H1 (cell line): ENCODE data around the gene PKP3. TPM values are rescaled to one million over a fixed set of nuclear protein-coding genes. Genes with fewer than 3 reads are reported as not detected.

ENCODE experiments used
- CTCF ChIA-PET: fragments of 300-600 bp; sonication (Branson Sonifier 250); formaldehyde crosslinking; loops from one replicate; lab custom pipeline; 2021; ENCODE audit not compliant: partially characterized antibody; lab: Charles Lee
- POLR2A ChIA-PET: fragments of 300-600 bp; sonication (Branson Sonifier 250); formaldehyde crosslinking; loops from one replicate; lab custom pipeline; 2021; ENCODE audit warnings: inconsistent platforms; ENCODE audit not compliant: partially characterized antibody; lab: Charles Lee
- DNase-seq, 2 experiments: peaks; one replicate each; pipeline versions ENCODE4 v3.0.0 to v3.0.0-alpha.2; 2010 to 2022; ENCODE audit warnings: low spot score in 2 of 2, low read depth in 1 of 2, mixed read lengths in 1 of 2
- FAIRE-seq: peaks from 2 replicates; lab custom pipeline; 2011; peaks lifted over from hg19 to GRCh38; lab: Jason Lieb, UNC
- H2AFZ ChIP-seq: 2 replicates; pipeline ENCODE4 v1.8.1; 2012; ENCODE audit warnings: low read length, inconsistent platforms
- H2AK5ac ChIP-seq: 2 replicates; pipeline ENCODE4 v1.6.1; 2013; ENCODE audit warnings: low read depth, low read length
- H2BK120ac ChIP-seq: replicated peaks from 2 replicates; pipeline ENCODE3; 2013; ENCODE audit warnings: low read depth, low read length, inconsistent platforms
- H2BK12ac ChIP-seq: 2 replicates; pipeline ENCODE4 v1.6.1; 2013; ENCODE audit warnings: low read depth, low read length
- H2BK15ac ChIP-seq: 2 replicates; pipeline ENCODE4 v1.6.1; 2013; ENCODE audit warnings: low read length
- H2BK20ac ChIP-seq: 2 replicates; pipeline ENCODE4 v1.6.1; 2013; ENCODE audit warnings: low read length
- H2BK5ac ChIP-seq: 2 replicates; pipeline ENCODE4 v1.6.1; 2013; ENCODE audit warnings: low read depth, low read length
- H3K14ac ChIP-seq: 2 replicates; pipeline ENCODE4 v1.6.1; 2013; ENCODE audit warnings: inconsistent platforms; ENCODE audit not compliant: insufficient read length
- H3K18ac ChIP-seq: 2 replicates; pipeline ENCODE4 v1.6.1; 2013; ENCODE audit warnings: low read length; ENCODE audit errors: extremely low read depth
- H3K23ac ChIP-seq: 2 replicates; pipeline ENCODE4 v1.6.1; 2013; ENCODE audit warnings: inconsistent platforms; ENCODE audit not compliant: insufficient read length
- H3K23me2 ChIP-seq: 2 replicates; pipeline ENCODE4 v1.6.1; 2013; ENCODE audit warnings: low read depth, low read length
- H3K27ac ChIP-seq: 2 replicates; pipeline ENCODE4 v1.6.1; 2011; ENCODE audit warnings: low read depth, low read length, inconsistent platforms
- H3K27me3 ChIP-seq, 4 experiments: replicated peaks in 1 of 4; 1 replicate in 1 of 4; 2 replicates in 3 of 4; pipeline versions ENCODE4 v1.6.1 to v1.8.1; 2011 to 2013; ENCODE audit warnings: low read length in 3 of 4, mild to moderate bottlenecking in 3 of 4, inconsistent platforms in 2 of 4, mixed read lengths in 2 of 4, moderate library complexity in 1 of 4; ENCODE audit not compliant: control insufficient read depth in 3 of 4, insufficient read depth in 3 of 4; ENCODE audit errors: extremely low read depth in 1 of 4
- H3K36me3 ChIP-seq, 4 experiments: 2 replicates each; pipeline versions ENCODE4 v1.6.1 to v1.8.1; 2011 to 2013; ENCODE audit warnings: mild to moderate bottlenecking in 4 of 4, low read length in 3 of 4, moderate library complexity in 2 of 4, control low read depth in 1 of 4, inconsistent platforms in 1 of 4; ENCODE audit not compliant: insufficient read depth in 4 of 4, control insufficient read depth in 2 of 4
- H3K4ac ChIP-seq: replicated peaks from 2 replicates; pipeline ENCODE3; 2013; ENCODE audit warnings: low read length, low read depth, mixed read lengths, inconsistent platforms; ENCODE audit not compliant: insufficient read length
- H3K4me1 ChIP-seq, 4 experiments: replicated peaks in 1 of 4; 1 replicate in 1 of 4; 2 replicates in 3 of 4; pipeline versions ENCODE4 v1.6.1 to v1.8.1; 2011 to 2013; ENCODE audit warnings: low read length in 3 of 4, inconsistent platforms in 2 of 4, mixed read lengths in 1 of 4; ENCODE audit not compliant: insufficient read depth in 4 of 4, control insufficient read depth in 3 of 4
- H3K4me2 ChIP-seq, 2 experiments: 2 replicates each; pipeline versions ENCODE4 v1.6.1 to v1.8.1; 2011 to 2013; ENCODE audit warnings: low read depth in 2 of 2, low read length in 2 of 2, control low read depth in 1 of 2, inconsistent platforms in 1 of 2, mild to moderate bottlenecking in 1 of 2; ENCODE audit not compliant: insufficient read depth in 1 of 2
- H3K4me3 ChIP-seq, 4 experiments: fragments of 200-600, 300-600 bp in 1 of 4; sonication (generic), shearing (Covaris generic), sonication (Bioruptor Twin) in 1 of 4; 2 replicates each; pipeline versions ENCODE4 v1.5.1 to v1.8.1; 2011 to 2016; ENCODE audit warnings: low read length in 4 of 4, low read depth in 3 of 4, control low read depth in 2 of 4, inconsistent platforms in 2 of 4, mild to moderate bottlenecking in 2 of 4, mixed read lengths in 1 of 4, moderate library complexity in 1 of 4; ENCODE audit not compliant: insufficient read depth in 2 of 4; ENCODE audit errors: extremely low read depth in 1 of 4
- H3K56ac ChIP-seq: replicated peaks from 2 replicates; pipeline ENCODE3; 2013; ENCODE audit warnings: low read depth, mild to moderate bottlenecking, mixed read lengths, low read length, inconsistent platforms; ENCODE audit not compliant: insufficient read length
- H3K79me1 ChIP-seq: 2 replicates; pipeline ENCODE4 v1.6.1; 2013; ENCODE audit warnings: low read depth, low read length, control low read depth
- H3K79me2 ChIP-seq, 2 experiments: 2 replicates each; pipeline versions ENCODE4 v1.6.1 to v1.8.1; 2012 to 2013; ENCODE audit warnings: low read length in 2 of 2, mild to moderate bottlenecking in 2 of 2, inconsistent platforms in 1 of 2; ENCODE audit not compliant: insufficient read depth in 2 of 2, control insufficient read depth in 1 of 2
- H3K9ac ChIP-seq, 4 experiments: replicated peaks in 1 of 4; 1 replicate in 1 of 4; 2 replicates in 3 of 4; pipeline versions ENCODE4 v1.6.1 to v1.8.1; 2011 to 2013; ENCODE audit warnings: low read depth in 3 of 4, low read length in 3 of 4, control low read depth in 2 of 4, mild to moderate bottlenecking in 2 of 4, moderate library complexity in 2 of 4, inconsistent platforms in 1 of 4; ENCODE audit errors: extremely low read depth in 1 of 4
- H3K9me3 ChIP-seq, 2 experiments: 2 replicates each; pipeline versions ENCODE4 v1.6.1 to v1.8.1; 2012 to 2013; ENCODE audit warnings: mild to moderate bottlenecking in 2 of 2, moderate library complexity in 2 of 2, control low read depth in 1 of 2, inconsistent platforms in 1 of 2, low read depth in 1 of 2, low read length in 1 of 2, mixed read lengths in 1 of 2; ENCODE audit not compliant: insufficient read depth in 2 of 2
- H4K20me1 ChIP-seq, 2 experiments: replicated peaks in 1 of 2; 2 replicates each; pipeline versions ENCODE3 to v1.8.1; 2011 to 2013; ENCODE audit warnings: inconsistent platforms in 2 of 2, low read length in 2 of 2, mild to moderate bottlenecking in 1 of 2; ENCODE audit not compliant: insufficient read depth in 2 of 2, control insufficient read depth in 1 of 2
- H4K5ac ChIP-seq: 2 replicates; pipeline ENCODE4 v1.6.1; 2013; ENCODE audit warnings: low read length, low read depth, mixed read lengths, inconsistent platforms; ENCODE audit not compliant: insufficient read length
- H4K8ac ChIP-seq: 2 replicates; pipeline ENCODE4 v1.8.0; 2013; ENCODE audit warnings: mild to moderate bottlenecking, moderate library complexity, low read length, inconsistent platforms; ENCODE audit not compliant: insufficient read depth; ENCODE audit errors: extremely low read depth
- H4K91ac ChIP-seq: replicated peaks from 2 replicates; pipeline ENCODE3; 2013; ENCODE audit warnings: low read length, mixed read lengths, inconsistent platforms; ENCODE audit not compliant: insufficient read length
- ATF2 ChIP-seq: IDR thresholded peaks from 2 replicates; pipeline ENCODE4 v1.6.1; 2012; ENCODE audit warnings: low read length, inconsistent platforms
- CBX8 ChIP-seq: fragments of 300-800, 300-1000 bp; sonication (generic); IDR thresholded peaks from 2 replicates; pipeline ENCODE4 v1.7.1; 2016; ENCODE audit warnings: low read depth, low read length, borderline replicate concordance
- CHD1 ChIP-seq: IDR thresholded peaks from 2 replicates; pipeline ENCODE4 v1.6.1; 2012; ENCODE audit warnings: low read depth, low read length, improper control_type of control experiment
- SUZ12 ChIP-seq: fragments of 200-600 bp; sonication (generic); IDR thresholded peaks from 2 replicates; pipeline ENCODE4 v1.6.1; 2012; ENCODE audit warnings: mild to moderate bottlenecking, inconsistent platforms, low read length, moderate library complexity, mixed read lengths
- TAF1 ChIP-seq: IDR thresholded peaks from 2 replicates; pipeline ENCODE4 v1.6.1; 2011; ENCODE audit warnings: mild to moderate bottlenecking, low read depth, low read length
- TCF12 ChIP-seq: IDR thresholded peaks from 2 replicates; pipeline ENCODE4 v1.6.1; 2011; ENCODE audit warnings: low read depth, mild to moderate bottlenecking, low read length
- TEAD4 ChIP-seq: IDR thresholded peaks from 2 replicates; pipeline ENCODE4 v1.6.1; 2012; ENCODE audit warnings: low read depth, low read length, inconsistent platforms, mixed read lengths
- USF2 ChIP-seq: IDR thresholded peaks from 2 replicates; pipeline ENCODE4 v1.6.1; 2011; ENCODE audit warnings: low read length, improper control_type of control experiment
- WGBS, 2 experiments: shearing (Covaris generic) in 1 of 2; methylation state at CpG; one replicate each; pipeline versions ENCODE4 v1.1.6 to v1.1.7; 2013 to 2015; ENCODE audit warnings: low lambda C conversion rate in 2 of 2, mixed read lengths in 2 of 2, inconsistent platforms in 1 of 2, low coverage in 1 of 2, missing lambda C conversion rate in 1 of 2; ENCODE audit not compliant: insufficient replicate concordance in 2 of 2, insufficient coverage in 1 of 2, insufficient read length in 1 of 2; ENCODE audit errors: extremely low coverage in 1 of 2, missing lambda C conversion rate in 1 of 2; 5-methylcytosine and 5-hydroxymethylcytosine counted together
- polyA plus RNA-seq, 7 experiments: library from polyadenylated mRNA; depleted of rRNA in 3 of 7; stranded (reverse) in 5 of 7; unstranded in 2 of 7; fragments of >200 nt in 5 of 7; fragments of 200-250 nt in 2 of 7; gene quantifications; 1 replicate in 5 of 7; 2 replicates in 1 of 7; 4 replicates in 1 of 7; pipeline versions ENCODE4 v1.2.1 to v1.2.3, GENCODE V29; 2011 to 2013; ENCODE audit warnings: missing spikeins in 2 of 7, mixed read lengths in 2 of 7
- total RNA-seq: library from RNA; stranded (reverse); fragmentation: NEBNext Ultra II Directional; extraction: Animal tissue kit (Norgen Biotek cat#: 25700); gene quantifications from 2 replicates; pipeline ENCODE4 v1.2.1, GENCODE V29; 2021

Gene PKP3
- total and polyA plus RNA-seq, 2 of the 8 experiments (the other 6 are each of a cell fraction or from before 2014, with no cell fraction given) = 16.7 to 28.7 TPM

- no peak overlapping the region for H4K5ac ChIP-seq
- H3K23me2 ChIP-seq = peaks cover 3% of the 10 kb centered on the region; the same call in 1 of the 2 replicates
- H4K20me1 ChIP-seq = peaks cover 9 to 15% of the 10 kb centered on the region in 2 experiments
- FAIRE-seq = no peak
- H3K36me3 ChIP-seq = no peaks in the 10 kb centered on the region; a peak in 1 of 8 replicates
- H2BK5ac ChIP-seq = no peak overlapping the region
- peaks cover 0 to 5% (median 0%) of the 10 kb centered on the region in 4 experiments; a peak in 2 of 7 replicates for H3K27me3 ChIP-seq
- no peak overlapping the region for H3K9ac ChIP-seq
- peaks cover 2% of the 10 kb centered on the region; the same call in 1 of the 2 replicates for H3K79me1 ChIP-seq
- H2BK15ac ChIP-seq = no peak overlapping the region
- peak overlapping the region in 3 of 4 experiments; percentile 24 to 65 (median 34); a peak in 5 of 8 replicates for H3K4me3 ChIP-seq
- H3K4ac ChIP-seq = no peak overlapping the region
- no peak overlapping the region for H4K91ac ChIP-seq
- H2AK5ac ChIP-seq = no peak overlapping the region
- H2BK12ac ChIP-seq = no peak overlapping the region
- no peak overlapping the region for H3K14ac ChIP-seq
- no peak overlapping the region for H2AFZ ChIP-seq
- no peak overlapping the region; the same call in 1 of the 2 replicates for H4K8ac ChIP-seq
- no peaks in the 10 kb centered on the region for H3K9me3 ChIP-seq
- peak overlapping the region; percentile 1 to 79; a peak in 3 of 4 replicates for H3K4me2 ChIP-seq
- no peak overlapping the region for H2BK20ac ChIP-seq
- peak in 1 of 2 experiments; percentile 56 for DNase-seq
- POLR2A ChIA-PET = interaction anchor here (0.8 to 5.9 kb wide), 16 partner anchors 9 to 139 kb away, joined by 3 to 41 read pairs (median 4); partner anchors contain the start of genes ANO9, B4GALNT4, PTDSS2 and SIGIRR
- CTCF ChIA-PET = interaction anchor here (1.1 to 2.8 kb wide), 11 partner anchors 10 to 156 kb away, joined by 3 to 24 read pairs (median 5); partner anchors contain the start of gene PTDSS2
- no peak overlapping the region for H3K27ac ChIP-seq
- H3K79me2 ChIP-seq = no peaks in the 10 kb centered on the region
- no peak overlapping the region for H3K23ac ChIP-seq
- no peak overlapping the region for H3K56ac ChIP-seq
- peaks cover 0 to 11% (median 6%) of the 10 kb centered on the region in 4 experiments; a peak in 4 of 7 replicates for H3K4me1 ChIP-seq
- H3K18ac ChIP-seq = no peak overlapping the region
- 90% methylated on average over 36 of the region's 47 CpGs; no CpG with 5 or more reads in 1 of the 2 experiments for WGBS, 2 experiments
- no peak overlapping the region for H2BK120ac ChIP-seq
- TF ChIP-seq USF2 (no peak), TAF1 (no peak), ATF2 (no peak), TCF12 (no peak), SUZ12 (no peak), CHD1 (no peak), CBX8 (no peak), TEAD4 (no peak)
These were observed 12.2 kb downstream of the PKP3 start for GRCh38 chr11:405954-406795.
